GM12878 (cell line): ENCODE measurements around the gene SEMA5A. TPM values are rescaled to one million over a fixed set of nuclear protein-coding genes. Genes with fewer than 3 reads are reported as not detected.
A peak's percentile ranks its signal among the peaks of the same experiment; 100 is the strongest.

Experiments used
- EED ChIP-seq: sonication (generic); IDR thresholded peaks from 2 replicates; pipeline ENCODE4 v1.6.1; 2016; ENCODE audit warnings: antibody characterized with exemption, low read depth
- ETV6 ChIP-seq, 2 experiments: fragments of 450-650 bp in 1 of 2; IDR thresholded peaks in 1 of 2; conservative IDR thresholded peaks in 1 of 2; 2 replicates each; pipeline ENCODE4 v1.6.1; 2014; ENCODE audit warnings: antibody characterized with exemption in 1 of 2, borderline replicate concordance in 1 of 2, low read depth in 1 of 2, mild to moderate bottlenecking in 1 of 2, moderate library complexity in 1 of 2
- EZH2 ChIP-seq: IDR thresholded peaks from 2 replicates; pipeline ENCODE4 v1.6.1; 2012; ENCODE audit warnings: low read depth, mild to moderate bottlenecking, control low read depth, inconsistent platforms, low read length, borderline replicate concordance; ENCODE audit not compliant: control insufficient read depth
- GATAD2B ChIP-seq: fragments of 450-650 bp; conservative IDR thresholded peaks from 2 replicates; pipeline ENCODE4 v1.6.1; 2017; ENCODE audit warnings: low read depth, mild to moderate bottlenecking, moderate library complexity
- HCFC1 ChIP-seq: fragments of 150-350 bp; IDR thresholded peaks from 2 replicates; pipeline ENCODE4 v1.6.1; 2014; ENCODE audit warnings: low read length
- IKZF1 ChIP-seq: fragments of 450-650 bp; conservative IDR thresholded peaks from 2 replicates; pipeline ENCODE4 v1.6.1; 2017; ENCODE audit warnings: antibody characterized with exemption, mild to moderate bottlenecking
- NRF1 ChIP-seq: conservative IDR thresholded peaks from 2 replicates; pipeline ENCODE4 v1.6.1; 2011; ENCODE audit warnings: mild to moderate bottlenecking, low read depth, low read length, improper control_type of control experiment
- PRDM15 ChIP-seq: fragments of 450-650 bp; formaldehyde crosslinking; IDR thresholded peaks from 2 replicates; pipeline ENCODE4 v1.4.0; 2020; ENCODE audit warnings: mild to moderate bottlenecking, moderate library complexity
- REST ChIP-seq: IDR thresholded peaks from 2 replicates; pipeline ENCODE4 v1.6.1; 2012; ENCODE audit warnings: mild to moderate bottlenecking, low read depth, low read length
- SPI1 ChIP-seq: IDR thresholded peaks from 2 replicates; pipeline ENCODE4 v1.6.1; 2011; ENCODE audit warnings: low read depth, mild to moderate bottlenecking, low read length, moderate library complexity, borderline replicate concordance; ENCODE audit not compliant: insufficient read depth
- SUPT20H ChIP-seq: IDR thresholded peaks from 2 replicates; pipeline ENCODE4 v1.6.1; 2011; ENCODE audit warnings: low read depth, mild to moderate bottlenecking, low read length, moderate library complexity, borderline replicate concordance; ENCODE audit not compliant: control insufficient read depth
- ZBTB11 ChIP-seq: fragments of 450-650 bp; formaldehyde crosslinking; IDR thresholded peaks from 2 replicates; pipeline ENCODE4 v1.5.0; 2022; ENCODE audit warnings: mild to moderate bottlenecking, missing genetic modification characterization
- polyA plus RNA-seq, 11 experiments: library from polyadenylated mRNA; depleted of rRNA in 4 of 11; unstranded in 6 of 11; stranded (reverse) in 5 of 11; fragments of >200 nt; fragmentation: Nextera tagmentation in 4 of 11; fragmentation: Illumina TruSeq in 1 of 11; extraction: Ambion mirVana in 4 of 11; extraction: Trizol in 1 of 11; gene quantifications; 1 replicate in 1 of 11; 2 replicates in 10 of 11; pipeline versions ENCODE4 v1.2.1 to v1.2.3, GENCODE V29; 2011 to 2016; ENCODE audit warnings: inconsistent platforms in 2 of 11, missing spikeins in 2 of 11, low read depth in 1 of 11
- total RNA-seq, 4 experiments: library from RNA; depleted of rRNA in 3 of 4; stranded (reverse); fragments of >200 nt in 3 of 4; fragmentation: Illumina TruSeq in 1 of 4; extraction: Trizol in 1 of 4; gene quantifications; 2 replicates each; pipeline versions ENCODE4 v1.2.1 to v1.2.3, GENCODE V29; 2013 to 2021

The SEMA5A gene
- total and polyA plus RNA-seq, 10 of the 15 experiments (the other 5 are each of a cell fraction or from before 2014, with no cell fraction given), result 0.03 to 2.4 (median 0.09) TPM; not detected in 1

- no peak for TF ChIP-seq REST
- TF ChIP-seq GATAD2B, result no peak
- TF ChIP-seq HCFC1, result no peak
- no peak for TF ChIP-seq SPI1
- TF ChIP-seq PRDM15 (CRISPR knock-in tag), result no peak
- no peak for TF ChIP-seq EZH2
- no peak for TF ChIP-seq ETV6 (conservative IDR thresholded peaks at IDR 0.05 in 1 of 2, IDR thresholded peaks at IDR 0.05 in 1 of 2; ENCODE audit: borderline replicate concordance in 1 of 2, low read depth in 1 of 2)
- TF ChIP-seq EED, result peak; percentile 51; the same call in 1 of the 2 replicates
- TF ChIP-seq NRF1, result no peak
- TF ChIP-seq IKZF1, result peak; percentile 42; the same call in 1 of the 2 replicates
- TF ChIP-seq ZBTB11 (CRISPR knock-in tag), result no peak
- no peak for TF ChIP-seq SUPT20H
These were observed 1.3 kb downstream of the SEMA5A start (continued) for GRCh38 chr5:9544502-9545135.
